CMK (cell line): ENCODE results near the gene MTG2.

ENCODE experiments used
- DNase-seq: peaks from one replicate; pipeline ENCODE4 v3.0.0-alpha.2; 2010; ENCODE audit warnings: low read depth

MTG2 gene

DNA sequence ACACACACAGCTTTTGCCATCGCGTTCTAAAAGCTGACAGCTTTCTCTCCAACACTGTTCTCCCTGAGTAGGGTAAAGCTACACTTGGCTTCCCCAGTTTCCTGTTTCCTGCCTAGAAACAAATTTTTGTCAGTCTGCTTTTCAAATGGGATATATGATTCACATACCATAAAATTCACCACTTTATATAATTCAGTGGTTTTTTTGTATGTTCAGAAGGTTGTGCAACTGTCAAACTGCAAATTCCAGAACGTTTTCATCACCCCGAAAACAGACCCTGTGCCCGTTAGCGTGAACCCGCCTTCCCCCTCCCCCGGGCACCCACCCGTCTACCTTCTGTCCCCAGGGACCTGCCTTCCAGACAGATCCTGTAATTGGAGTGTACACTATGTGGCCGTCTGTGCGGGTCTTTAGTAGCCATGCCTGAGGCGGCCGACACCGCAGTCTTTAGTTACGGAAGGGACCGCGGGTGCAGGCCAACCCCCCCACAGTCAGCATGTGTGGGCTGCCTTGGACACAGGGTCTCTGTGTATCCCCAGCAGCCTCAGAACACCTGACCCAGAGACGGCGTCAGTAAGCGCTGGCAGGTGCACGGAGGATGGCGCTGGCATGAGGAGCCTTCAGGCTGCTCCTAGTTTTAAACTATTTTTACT is 20.7 kb downstream of the MTG2 start:
- DNase-seq: no peak

DNA sequence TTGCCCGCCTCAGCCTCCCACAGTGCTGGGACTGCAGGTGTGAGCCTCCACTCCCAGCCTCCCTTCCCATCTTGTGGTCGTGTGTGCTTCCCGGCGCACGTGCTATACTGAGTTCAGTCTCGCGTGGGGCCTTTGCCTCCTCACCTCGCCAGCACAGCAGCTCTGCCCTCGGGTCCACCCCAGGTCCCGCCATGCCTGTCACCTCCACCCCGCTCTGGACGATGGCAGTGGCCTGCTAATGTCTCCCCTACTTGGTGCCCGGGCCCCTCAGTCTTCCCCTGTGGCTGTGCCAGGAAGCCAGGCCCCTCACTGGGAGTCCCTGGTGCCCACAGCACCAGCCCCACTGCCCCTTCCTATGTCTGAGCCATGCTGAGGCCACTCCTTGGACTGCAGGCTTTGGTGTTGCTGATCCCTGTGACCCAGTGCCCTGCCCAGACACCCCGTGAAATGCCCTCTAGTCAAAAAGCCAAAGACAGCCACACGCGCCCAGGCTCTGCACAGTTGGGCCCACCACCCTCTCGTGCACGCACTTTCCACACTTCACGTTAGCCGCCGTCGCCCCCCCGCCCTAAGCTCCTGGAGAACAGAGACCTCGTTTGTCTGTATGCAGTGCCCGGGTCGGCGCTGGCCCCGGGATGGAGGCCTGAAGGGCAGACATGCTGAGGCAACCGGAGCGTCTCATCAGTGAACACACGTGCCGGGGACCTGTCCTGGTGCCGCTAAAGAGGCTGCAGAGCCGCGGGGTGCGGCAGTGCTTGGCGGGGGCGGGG is 23.0 kb downstream of the MTG2 start:
- DNase-seq: no peak

- DNase-seq: no peak
Measured at GRCh38 chr20:62206388-62206775, 23.6 kb downstream of the MTG2 start.

DNA sequence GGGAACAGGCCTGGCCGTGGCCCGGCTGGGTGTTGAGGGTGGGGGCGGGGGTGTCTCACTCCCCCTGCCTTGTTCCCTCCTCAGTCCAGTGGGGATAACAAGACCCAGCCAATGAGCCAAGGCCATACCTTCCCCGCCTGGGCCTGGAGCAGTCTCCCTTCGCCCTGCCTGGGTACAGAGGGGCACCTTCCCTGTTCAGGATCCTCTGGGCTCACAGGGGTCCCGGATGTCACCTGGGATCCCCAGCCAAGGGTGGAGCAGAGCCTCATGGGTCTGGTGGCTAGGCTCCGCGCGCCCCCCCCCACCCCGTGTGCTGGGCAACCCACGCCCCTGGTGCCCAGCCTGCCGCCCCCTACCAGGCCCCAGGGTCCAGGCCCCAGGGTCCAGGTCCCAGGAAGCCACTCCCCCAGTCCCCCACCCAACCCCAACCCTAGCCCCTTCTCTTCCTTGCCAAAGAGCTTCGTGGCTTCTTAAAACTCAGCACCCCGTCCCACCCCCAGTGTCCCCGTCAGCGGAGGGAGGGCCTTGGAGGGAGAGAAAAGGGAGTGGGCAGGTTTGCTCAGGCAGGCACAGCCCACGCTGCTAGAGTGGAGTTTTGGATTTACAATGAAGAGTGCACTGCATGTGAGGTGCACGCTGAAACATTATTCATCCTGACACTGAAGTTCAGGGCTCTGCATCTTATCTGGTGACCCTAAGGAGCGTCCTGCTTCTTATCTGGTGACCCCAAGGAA is 25.4 kb downstream of the MTG2 start:
- no peak for DNase-seq

- no peak for DNase-seq
Measured at GRCh38 chr20:62208795-62209755, 26.2 kb downstream of the MTG2 start.

GRCh38 chr20:62209850-62210495 is 27.1 kb downstream of the MTG2 start:
- DNase-seq: no peak

DNA sequence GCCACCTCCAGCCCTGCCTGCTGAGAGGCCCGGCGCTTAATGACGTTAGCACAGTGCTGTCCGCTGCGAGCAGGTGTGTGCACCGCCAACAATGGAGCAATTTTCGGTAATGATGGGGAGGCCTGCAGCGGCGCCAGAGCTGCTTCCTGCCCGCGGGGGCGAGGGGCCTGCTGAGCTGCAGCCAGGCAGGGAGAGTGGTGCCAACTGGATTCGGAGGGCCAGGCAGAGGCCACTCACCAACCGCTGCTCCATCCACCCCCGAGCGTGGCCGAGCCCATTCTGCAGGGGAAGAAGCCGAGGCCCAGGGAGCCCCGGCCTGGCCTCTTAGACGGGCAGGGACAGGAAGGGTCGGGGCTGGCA is 27.6 kb downstream of the MTG2 start:
- no peak for DNase-seq

- DNase-seq: no peak
Measured at GRCh38 chr20:62211216-62211615, 28.4 kb downstream of the MTG2 start.

- DNase-seq: no peak
Measured at GRCh38 chr20:62211769-62212288, 29.0 kb downstream of the MTG2 start.

DNA sequence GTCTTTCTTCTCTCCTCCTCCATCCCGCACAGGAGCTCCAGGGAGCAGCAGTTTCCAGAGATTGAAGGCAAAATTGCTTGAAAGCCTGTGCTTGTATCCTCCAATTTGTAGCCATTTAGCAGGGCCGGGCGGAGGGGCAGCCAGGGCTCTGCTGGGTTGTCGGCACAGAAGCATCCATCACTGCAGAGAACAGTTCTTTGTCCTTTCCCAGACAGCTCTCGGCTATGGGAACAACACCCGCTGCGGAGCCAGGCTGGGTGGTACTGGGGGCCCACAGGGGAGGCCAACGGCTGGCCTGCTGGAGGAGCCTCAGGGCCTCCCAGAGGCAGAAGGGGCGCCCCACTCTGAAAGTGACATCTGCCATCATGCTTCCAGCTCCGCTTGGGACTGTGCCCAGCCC is 29.5 kb downstream of the MTG2 start:
- DNase-seq: no peak

DNA sequence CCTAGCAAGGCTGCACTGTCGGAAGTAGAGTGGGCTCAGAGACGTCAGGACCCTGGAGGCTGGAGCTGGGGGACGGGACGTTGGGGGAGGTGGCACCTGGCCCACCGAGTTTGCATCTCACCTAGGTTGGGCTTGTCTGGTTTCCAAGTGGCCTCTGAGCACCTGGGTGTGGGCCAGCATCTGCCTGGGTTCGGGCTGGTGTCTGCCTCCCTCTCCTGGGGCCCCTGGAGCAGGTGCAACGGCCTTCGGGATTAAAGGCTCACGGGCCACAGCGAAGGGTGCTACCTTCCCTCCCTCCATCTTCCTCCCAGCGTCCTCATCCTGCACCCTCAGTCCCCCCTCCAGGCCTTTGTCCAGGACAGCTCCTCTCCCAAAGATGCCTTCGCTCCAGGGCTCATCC is 31.2 kb downstream of the MTG2 start:
- DNase-seq: no peak

- no peak for DNase-seq
Measured at GRCh38 chr20:62215020-62215990, 32.5 kb downstream of the MTG2 start.

DNA sequence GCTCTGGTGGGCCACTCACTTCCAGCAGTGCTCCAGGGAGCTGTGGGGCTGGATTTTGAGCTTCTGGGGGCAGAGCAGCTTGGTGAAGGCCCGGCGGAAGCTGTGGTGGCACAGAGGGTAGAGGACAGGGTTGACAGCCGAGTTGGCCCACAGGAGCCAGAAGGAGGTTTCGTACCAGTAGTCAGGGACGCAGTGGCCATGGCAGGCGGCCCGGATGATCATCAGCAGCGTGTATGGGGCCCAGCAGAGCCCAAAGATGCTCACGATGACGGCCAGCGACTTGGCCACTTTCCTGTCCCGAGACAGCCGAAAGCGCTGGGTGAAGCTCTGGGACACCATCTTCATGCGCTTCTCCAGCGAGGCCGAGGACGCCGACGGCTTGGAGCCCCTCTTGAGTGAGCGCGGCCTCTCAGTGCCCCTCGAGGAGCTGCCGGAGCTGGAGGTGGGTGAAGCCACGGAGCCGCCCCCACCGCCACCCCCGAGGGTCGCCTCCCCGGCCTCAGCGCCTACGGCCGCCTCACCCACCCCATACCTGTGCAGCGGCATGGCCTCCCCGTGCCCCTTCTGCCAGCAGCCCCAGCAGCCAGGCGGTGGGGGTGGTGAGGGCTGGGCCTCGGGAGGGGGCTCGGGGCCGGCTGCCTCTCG is 33.3 kb downstream of the MTG2 start:
- DNase-seq: no peak

DNA sequence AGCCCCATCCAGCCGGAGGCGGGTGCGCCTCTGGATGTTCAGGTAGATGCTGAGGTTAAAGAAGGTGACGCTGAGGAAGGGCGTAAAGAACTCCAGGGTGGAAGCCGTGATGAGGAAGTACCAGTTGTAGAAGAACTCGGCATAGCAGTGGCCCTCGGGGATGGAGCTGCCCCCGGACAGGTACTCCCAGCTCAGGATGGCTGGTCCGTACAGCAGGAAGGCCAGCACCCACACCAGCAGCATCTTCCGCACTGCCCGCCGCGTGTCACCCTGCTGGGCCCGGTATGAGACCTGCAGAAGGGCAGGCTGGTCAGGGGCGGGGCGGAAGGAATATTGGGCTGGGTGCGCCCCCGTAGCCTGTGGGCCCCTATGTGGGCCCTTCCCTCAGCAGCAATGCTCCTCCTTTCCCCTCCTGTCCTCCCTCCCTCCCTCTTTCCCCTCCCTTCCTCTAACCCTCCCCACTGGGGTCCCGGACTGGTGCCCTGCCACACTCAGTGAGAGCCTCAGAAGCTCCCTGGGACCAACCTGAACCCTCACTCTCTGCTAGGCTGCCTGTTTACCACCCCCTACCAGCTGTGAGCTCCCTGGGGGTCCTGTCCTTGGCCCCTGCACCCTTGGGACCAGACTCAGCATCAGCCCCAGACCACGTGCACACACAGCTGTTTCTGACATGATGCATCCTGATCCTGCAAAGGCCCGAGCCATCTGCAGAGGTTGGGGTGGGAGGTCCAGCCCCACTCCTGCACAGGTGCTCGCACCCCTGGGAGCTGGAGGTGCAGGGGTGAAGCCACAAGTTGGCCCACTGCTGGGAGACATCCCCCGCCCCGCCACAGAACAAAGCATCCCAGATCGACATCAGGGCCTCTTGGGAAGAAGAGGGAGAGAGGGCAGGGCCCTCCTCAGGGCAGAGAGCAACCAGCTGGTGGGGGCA is 34.1 kb downstream of the MTG2 start:
- DNase-seq: no peak

DNA sequence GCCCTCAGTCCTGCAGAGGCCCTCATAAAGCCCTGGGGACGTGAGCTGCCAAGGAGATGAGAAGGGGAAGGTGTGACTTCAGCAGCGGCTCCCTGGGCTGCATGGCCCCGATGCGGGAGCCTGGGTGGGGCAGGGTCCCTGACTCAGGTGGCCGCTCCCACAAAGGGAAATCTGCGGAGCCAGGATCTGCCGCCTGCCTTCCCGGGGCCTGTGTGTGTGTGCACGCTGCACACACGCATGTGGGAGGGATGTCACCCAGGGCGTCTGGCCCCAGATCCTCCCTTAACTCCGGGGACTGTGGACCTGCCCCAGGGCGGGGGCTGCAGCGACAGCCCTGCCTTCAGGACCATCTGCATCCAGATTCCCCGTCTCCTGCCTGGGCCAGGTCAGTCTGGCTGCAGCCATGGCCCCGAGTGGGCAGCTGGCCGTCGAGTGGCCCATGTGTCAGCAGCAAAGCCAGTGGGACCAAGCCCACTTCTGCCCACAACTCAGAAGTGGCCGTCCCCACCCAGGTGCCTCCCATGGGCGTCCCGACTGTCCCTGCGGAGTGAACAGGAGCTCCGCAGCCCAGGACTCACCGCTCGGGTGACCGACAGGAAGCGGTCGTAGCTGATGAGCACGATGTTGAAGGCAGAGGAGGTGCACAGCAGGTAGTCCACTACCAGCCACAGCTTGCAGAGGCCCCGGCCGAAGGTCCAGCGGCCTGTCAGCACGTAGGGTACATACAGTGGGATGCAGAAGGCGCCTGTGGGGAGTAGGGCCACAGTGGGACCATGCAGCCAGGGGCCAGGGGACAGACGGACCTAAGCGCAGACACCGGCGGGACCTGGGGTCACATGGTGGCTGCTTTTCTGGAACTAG is 35.3 kb downstream of the MTG2 start:
- DNase-seq: no peak

DNA sequence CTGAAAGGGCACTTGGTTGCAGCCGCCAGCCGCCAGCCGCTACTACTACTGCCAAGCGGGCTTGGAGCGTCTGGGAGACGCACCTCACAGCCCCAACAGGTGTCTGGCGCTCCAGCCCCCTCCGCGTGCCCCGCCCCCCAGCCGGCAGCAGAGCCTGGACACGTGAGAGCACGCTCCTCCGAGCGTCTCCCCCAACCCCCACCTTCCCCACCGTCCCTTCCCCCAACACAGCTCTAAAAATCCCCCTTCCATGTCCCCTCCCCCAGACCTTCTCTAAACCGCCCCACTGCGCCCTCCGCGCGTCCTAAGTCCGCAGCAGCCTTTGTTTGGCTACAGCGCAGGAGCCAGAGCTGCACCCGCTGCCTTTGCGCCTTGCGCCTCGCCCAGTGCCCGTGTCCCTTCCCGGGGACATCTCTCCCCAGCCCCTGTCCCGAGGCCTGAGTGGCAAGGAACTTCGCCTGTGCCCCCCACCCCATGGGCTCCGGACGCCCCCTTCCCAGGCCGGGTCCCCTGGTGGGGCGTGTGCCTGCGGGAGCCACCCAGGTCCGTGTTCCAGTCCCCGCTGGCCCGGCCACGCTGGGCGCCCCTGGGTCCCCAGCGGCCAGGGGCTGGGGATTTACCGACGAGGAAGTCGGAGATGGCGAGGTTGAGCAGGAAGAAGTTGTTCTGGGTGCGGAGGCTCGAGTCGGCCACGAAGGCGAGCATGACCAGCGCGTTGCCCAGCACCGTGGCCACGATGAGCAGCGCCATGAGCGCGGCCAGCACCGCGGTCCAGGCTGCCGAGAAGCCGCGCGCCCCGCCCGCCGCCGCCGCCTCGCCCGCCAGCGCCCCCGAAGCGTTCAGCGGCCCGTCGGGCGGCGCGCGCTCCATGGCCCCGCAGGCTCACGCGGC is 36.5 kb downstream of the MTG2 start:
- DNase-seq: no peak
